Caco-2 (cell line): Measurements from ENCODE around the gene TRIM46. TPM values are rescaled to one million over a fixed set of nuclear protein-coding genes. Genes with fewer than 3 reads are reported as not detected.

Experiments used
- BruUV-seq: library from RNA; stranded (reverse); fragments of 400-500 nt; replicated peaks from 2 replicates; lab custom pipeline; 2021; lab: Mats Ljungman, UMichigan
- CTCF ChIA-PET: fragments of 300-600 bp; sonication (Branson Sonifier 250); formaldehyde crosslinking; loops from one replicate; lab custom pipeline; 2022; ENCODE audit warnings: antibody characterized with exemption; lab: Charles Lee
- POLR2A ChIA-PET: fragments of 300-600 bp; sonication (Branson Sonifier 250); formaldehyde crosslinking; loops from one replicate; lab custom pipeline; 2022; ENCODE audit warnings: antibody characterized with exemption; lab: Charles Lee
- DNase-seq, 2 experiments: peaks; one replicate each; pipeline versions ENCODE4 v3.0.0 to v3.0.0-alpha.2; 2020 to 2022
- H3K27me3 ChIP-seq: replicated peaks from 2 replicates; pipeline ENCODE4 v1.6.0; 2011; ENCODE audit warnings: low read length; ENCODE audit not compliant: control insufficient read depth, insufficient read depth
- H3K36me3 ChIP-seq: 2 replicates; pipeline ENCODE4 v1.5.1; 2011; ENCODE audit warnings: low read length; ENCODE audit not compliant: control insufficient read depth, insufficient read depth
- H3K4me1 ChIP-seq: fragments of 250-450 bp; sonication (Bioruptor Pico); 2 replicates; pipeline ENCODE4 v1.5.1; 2020; ENCODE audit warnings: mild to moderate bottlenecking
- H3K4me3 ChIP-seq: 2 replicates; pipeline ENCODE4 v1.5.1; 2011; ENCODE audit warnings: low read depth, mild to moderate bottlenecking, control low read depth, low read length
- H3K9me3 ChIP-seq: fragments of 250-450 bp; sonication (Bioruptor Pico); 2 replicates; pipeline ENCODE4 v1.5.1; 2020; ENCODE audit warnings: mild to moderate bottlenecking, moderate library complexity
- H3K27ac Mint-ChIP-seq: one replicate; pipeline ENCODE4 v1.8.0; 2022; ENCODE audit warnings: mixed read lengths; ENCODE audit not compliant: unreplicated experiment
- H3K27me3 Mint-ChIP-seq: one replicate; pipeline ENCODE4 v1.8.0; 2022; ENCODE audit warnings: mixed read lengths; ENCODE audit not compliant: insufficient read depth, unreplicated experiment
- H3K36me3 Mint-ChIP-seq: one replicate; pipeline ENCODE4 v1.8.0; 2022; ENCODE audit warnings: mild to moderate bottlenecking, mixed read lengths; ENCODE audit not compliant: insufficient read depth, unreplicated experiment
- H3K4me1 Mint-ChIP-seq: one replicate; pipeline ENCODE4 v1.8.0; 2022; ENCODE audit warnings: low read depth, mixed read lengths; ENCODE audit not compliant: unreplicated experiment
- H3K4me3 Mint-ChIP-seq: one replicate; pipeline ENCODE4 v1.8.0; 2022; ENCODE audit warnings: mild to moderate bottlenecking, moderate library complexity, mixed read lengths; ENCODE audit not compliant: unreplicated experiment
- H3K9me3 Mint-ChIP-seq: one replicate; pipeline ENCODE4 v1.8.0; 2022; ENCODE audit warnings: mixed read lengths; ENCODE audit not compliant: unreplicated experiment
- CTCF ChIP-seq, 2 experiments: fragments of 200-600 bp in 1 of 2; IDR thresholded peaks; 1 replicate in 1 of 2; 2 replicates in 1 of 2; pipeline versions ENCODE4 v1.5.1 to v1.8.0; 2011 to 2022; ENCODE audit warnings: antibody characterized with exemption in 1 of 2, control low read depth in 1 of 2, inconsistent platforms in 1 of 2, low read depth in 1 of 2, low read length in 1 of 2, mild to moderate bottlenecking in 1 of 2, moderate library complexity in 1 of 2; ENCODE audit not compliant: insufficient read depth in 1 of 2, severe bottlenecking in 1 of 2, unreplicated experiment in 1 of 2
- intact Hi-C: fragments of 100-400 bp; cut with micrococcal nuclease; formaldehyde crosslinking; loops from one replicate; pipeline ENCODE4 v1.10.0; 2022; ENCODE audit not compliant: unreplicated experiment
- total RNA-seq: library from RNA; stranded (reverse); gene quantifications from 2 replicates; pipeline ENCODE4 v1.2.3, GENCODE V29; 2022

TRIM46 gene
- total RNA-seq, 1 experiment from 2014 or later: 0.11 TPM

- Histone ChIP-seq H3K9me3 (no peaks in the 10 kb centered on the region), H3K27me3 (no peaks in the 10 kb centered on the region), H3K4me3 (peak within 1 kb of the TSS; percentile 91), H3K36me3 (no peaks in the 10 kb centered on the region), H3K4me1 (peaks cover 15% of the 10 kb centered on the region)
- Mint-ChIP-seq H3K4me3 (peak within 1 kb of the TSS; percentile 80), H3K27me3 (no peaks in the 10 kb centered on the region), H3K4me1 (peaks cover 16% of the 10 kb centered on the region), H3K27ac (peak within 1 kb of the TSS; percentile 93), H3K36me3 (peaks cover 21% of the 10 kb centered on the region), H3K9me3 (no peaks in the 10 kb centered on the region)
- DNase-seq: no peak
- no peak for TF ChIP-seq CTCF (IDR thresholded peaks at IDR 0.05; ENCODE audit: insufficient read depth in 1 of 2, low read depth in 1 of 2, low read length in 1 of 2, severe bottlenecking in 1 of 2, unreplicated experiment in 1 of 2)
- ChIA-PET CTCF (interaction anchor here (1.0 to 1.9 kb wide), 5 partner anchors 15 to 43 kb away, joined by 4 to 10 read pairs (median 10); no protein-coding TSS in a partner anchor), POLR2A (interaction anchor here (1.2 kb wide), 1 partner anchor 19 kb away, joined by 4 read pairs; no protein-coding TSS in a partner anchor)
- intact Hi-C loops: loop anchor here (1.0 kb wide), 2 partner anchors 18 to 36 kb away; no protein-coding TSS in a partner anchor
- BruUV-seq: TSS peak; percentile 71
Measured at GRCh38 chr1:155207806-155208540, 34.3 kb downstream of the TRIM46 start, which contains the start of gene THBS3. TSS of gene THBS3 (minus strand) at chr1:155207897. CDS start at chr1:155207876, 21 bp downstream.

- no peak for TF ChIP-seq CTCF (IDR thresholded peaks at IDR 0.05; ENCODE audit: insufficient read depth in 1 of 2, low read depth in 1 of 2, low read length in 1 of 2, severe bottlenecking in 1 of 2, unreplicated experiment in 1 of 2)
- H3K9me3 Mint-ChIP-seq: no peaks in the 10 kb centered on the region
- Histone ChIP-seq H3K4me1 (peaks cover 15% of the 10 kb centered on the region), H3K9me3 (no peaks in the 10 kb centered on the region), H3K4me3 (peak within 1 kb of the TSS; percentile 91), H3K27me3 (no peaks in the 10 kb centered on the region), H3K36me3 (no peaks in the 10 kb centered on the region)
- H3K36me3 Mint-ChIP-seq: peaks cover 21% of the 10 kb centered on the region
- peak within 1 kb of the TSS; percentile 93 for H3K27ac Mint-ChIP-seq
- intact Hi-C loops: no loop called here
- peaks cover 16% of the 10 kb centered on the region for H3K4me1 Mint-ChIP-seq
- no peaks in the 10 kb centered on the region for H3K27me3 Mint-ChIP-seq
- no TSS peak for BruUV-seq
- peak within 1 kb of the TSS; percentile 80 for H3K4me3 Mint-ChIP-seq
- peak; percentile 86 for DNase-seq
- POLR2A ChIA-PET: interaction anchor here (1.2 to 1.7 kb wide), 5 partner anchors 11 to 36 kb away, joined by 4 to 14 read pairs (median 10); partner anchors contain the start of gene KRTCAP2
- CTCF ChIA-PET: interaction anchor here (0.6 to 1.0 kb wide), 4 partner anchors 15 to 42 kb away, joined by 4 to 7 read pairs (median 6); partner anchors contain the start of gene KRTCAP2
Measured at GRCh38 chr1:155208541-155209311, 35.1 kb downstream of the TRIM46 start, which contains the start of gene MTX1. TSS of gene MTX1 (plus strand) at chr1:155208695. CDS start at chr1:155208805, 110 bp downstream.

GRCh38 chr1:155209312-155209721 lies 35.7 kb downstream of the TRIM46 start:
- no peaks in the 10 kb centered on the region for H3K36me3 ChIP-seq
- CTCF ChIA-PET: interaction anchor here (0.6 to 1.0 kb wide), 3 partner anchors 16 to 36 kb away, joined by 5 to 7 read pairs (median 6); partner anchors contain the start of gene KRTCAP2
- H3K4me1 ChIP-seq: peaks cover 15% of the 10 kb centered on the region
- no peak for TF ChIP-seq CTCF (IDR thresholded peaks at IDR 0.05; ENCODE audit: insufficient read depth in 1 of 2, low read depth in 1 of 2, low read length in 1 of 2, severe bottlenecking in 1 of 2, unreplicated experiment in 1 of 2)
- H3K4me3 ChIP-seq: peak overlapping the region; percentile 91
- no peak for DNase-seq
- no peaks in the 10 kb centered on the region for H3K9me3 ChIP-seq
- H3K4me3 Mint-ChIP-seq: peak overlapping the region; percentile 80
- BruUV-seq: TSS peak; percentile 90
- H3K4me1 Mint-ChIP-seq: peaks cover 16% of the 10 kb centered on the region
- no peaks in the 10 kb centered on the region for H3K27me3 ChIP-seq
- no peaks in the 10 kb centered on the region for H3K27me3 Mint-ChIP-seq
- H3K36me3 Mint-ChIP-seq: peaks cover 21% of the 10 kb centered on the region
- H3K9me3 Mint-ChIP-seq: no peaks in the 10 kb centered on the region
- peak overlapping the region; percentile 93 for H3K27ac Mint-ChIP-seq
- POLR2A ChIA-PET: interaction anchor here (1.2 to 1.7 kb wide), 5 partner anchors 10 to 36 kb away, joined by 4 to 14 read pairs (median 10); partner anchors contain the start of gene KRTCAP2
- intact Hi-C loops: no loop called here
